HL-60 (cell line): ENCODE measurements around the gene ERBB4.

ENCODE experiments used
- GABPA ChIP-seq: IDR thresholded peaks from 2 replicates; pipeline ENCODE4 v1.6.1; 2012; ENCODE audit warnings: low read depth
- POLR2AphosphoS5 ChIP-seq: IDR thresholded peaks from 2 replicates; pipeline ENCODE4 v1.6.1; 2012; ENCODE audit warnings: low read depth
- SPI1 ChIP-seq: IDR thresholded peaks from 2 replicates; pipeline ENCODE4 v1.6.1; 2012; ENCODE audit warnings: low read depth, mild to moderate bottlenecking, borderline replicate concordance
- TF ChIP-seq, protein P1 (sequence below): IDR thresholded peaks from one replicate; pipeline ENCODE4 v1.5.1; 2011; ENCODE audit warnings: low read length, control low read depth, inconsistent platforms; ENCODE audit not compliant: insufficient read depth
- TF ChIP-seq, protein P2 (sequence below): IDR thresholded peaks from 2 replicates; pipeline ENCODE4 v1.6.1; 2012; ENCODE audit warnings: low read depth; ENCODE audit not compliant: insufficient replicate concordance

DNA sequence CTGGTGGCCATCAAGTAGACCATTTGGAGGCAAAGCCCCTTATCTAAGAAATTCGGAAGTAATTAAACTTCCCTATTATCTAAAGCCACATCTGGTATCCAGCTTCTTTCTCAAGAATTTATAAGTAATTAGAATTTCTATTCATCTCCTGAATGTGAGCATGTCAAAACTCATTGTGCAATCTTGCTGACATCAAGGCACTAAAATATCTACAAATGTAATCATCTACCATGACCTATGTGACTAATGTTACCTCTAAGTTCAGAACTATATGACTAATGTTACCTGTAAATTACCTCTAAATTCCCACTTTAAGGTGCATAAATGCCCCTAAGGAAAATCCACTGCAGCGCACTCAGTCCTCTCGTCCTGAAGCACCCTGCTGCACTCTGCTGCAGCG lies 1209.2 kb downstream of the ERBB4 start:
- TF ChIP-seq, protein P1, sequence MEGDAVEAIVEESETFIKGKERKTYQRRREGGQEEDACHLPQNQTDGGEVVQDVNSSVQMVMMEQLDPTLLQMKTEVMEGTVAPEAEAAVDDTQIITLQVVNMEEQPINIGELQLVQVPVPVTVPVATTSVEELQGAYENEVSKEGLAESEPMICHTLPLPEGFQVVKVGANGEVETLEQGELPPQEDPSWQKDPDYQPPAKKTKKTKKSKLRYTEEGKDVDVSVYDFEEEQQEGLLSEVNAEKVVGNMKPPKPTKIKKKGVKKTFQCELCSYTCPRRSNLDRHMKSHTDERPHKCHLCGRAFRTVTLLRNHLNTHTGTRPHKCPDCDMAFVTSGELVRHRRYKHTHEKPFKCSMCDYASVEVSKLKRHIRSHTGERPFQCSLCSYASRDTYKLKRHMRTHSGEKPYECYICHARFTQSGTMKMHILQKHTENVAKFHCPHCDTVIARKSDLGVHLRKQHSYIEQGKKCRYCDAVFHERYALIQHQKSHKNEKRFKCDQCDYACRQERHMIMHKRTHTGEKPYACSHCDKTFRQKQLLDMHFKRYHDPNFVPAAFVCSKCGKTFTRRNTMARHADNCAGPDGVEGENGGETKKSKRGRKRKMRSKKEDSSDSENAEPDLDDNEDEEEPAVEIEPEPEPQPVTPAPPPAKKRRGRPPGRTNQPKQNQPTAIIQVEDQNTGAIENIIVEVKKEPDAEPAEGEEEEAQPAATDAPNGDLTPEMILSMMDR = no peak
- TF ChIP-seq POLR2AphosphoS5 (no peak), GABPA (no peak), SPI1 (no peak)
- TF ChIP-seq, protein P2, sequence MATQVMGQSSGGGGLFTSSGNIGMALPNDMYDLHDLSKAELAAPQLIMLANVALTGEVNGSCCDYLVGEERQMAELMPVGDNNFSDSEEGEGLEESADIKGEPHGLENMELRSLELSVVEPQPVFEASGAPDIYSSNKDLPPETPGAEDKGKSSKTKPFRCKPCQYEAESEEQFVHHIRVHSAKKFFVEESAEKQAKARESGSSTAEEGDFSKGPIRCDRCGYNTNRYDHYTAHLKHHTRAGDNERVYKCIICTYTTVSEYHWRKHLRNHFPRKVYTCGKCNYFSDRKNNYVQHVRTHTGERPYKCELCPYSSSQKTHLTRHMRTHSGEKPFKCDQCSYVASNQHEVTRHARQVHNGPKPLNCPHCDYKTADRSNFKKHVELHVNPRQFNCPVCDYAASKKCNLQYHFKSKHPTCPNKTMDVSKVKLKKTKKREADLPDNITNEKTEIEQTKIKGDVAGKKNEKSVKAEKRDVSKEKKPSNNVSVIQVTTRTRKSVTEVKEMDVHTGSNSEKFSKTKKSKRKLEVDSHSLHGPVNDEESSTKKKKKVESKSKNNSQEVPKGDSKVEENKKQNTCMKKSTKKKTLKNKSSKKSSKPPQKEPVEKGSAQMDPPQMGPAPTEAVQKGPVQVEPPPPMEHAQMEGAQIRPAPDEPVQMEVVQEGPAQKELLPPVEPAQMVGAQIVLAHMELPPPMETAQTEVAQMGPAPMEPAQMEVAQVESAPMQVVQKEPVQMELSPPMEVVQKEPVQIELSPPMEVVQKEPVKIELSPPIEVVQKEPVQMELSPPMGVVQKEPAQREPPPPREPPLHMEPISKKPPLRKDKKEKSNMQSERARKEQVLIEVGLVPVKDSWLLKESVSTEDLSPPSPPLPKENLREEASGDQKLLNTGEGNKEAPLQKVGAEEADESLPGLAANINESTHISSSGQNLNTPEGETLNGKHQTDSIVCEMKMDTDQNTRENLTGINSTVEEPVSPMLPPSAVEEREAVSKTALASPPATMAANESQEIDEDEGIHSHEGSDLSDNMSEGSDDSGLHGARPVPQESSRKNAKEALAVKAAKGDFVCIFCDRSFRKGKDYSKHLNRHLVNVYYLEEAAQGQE = no peak
